ENCODE measurements around the gene DOCK1.

Gene DOCK1

DNA sequence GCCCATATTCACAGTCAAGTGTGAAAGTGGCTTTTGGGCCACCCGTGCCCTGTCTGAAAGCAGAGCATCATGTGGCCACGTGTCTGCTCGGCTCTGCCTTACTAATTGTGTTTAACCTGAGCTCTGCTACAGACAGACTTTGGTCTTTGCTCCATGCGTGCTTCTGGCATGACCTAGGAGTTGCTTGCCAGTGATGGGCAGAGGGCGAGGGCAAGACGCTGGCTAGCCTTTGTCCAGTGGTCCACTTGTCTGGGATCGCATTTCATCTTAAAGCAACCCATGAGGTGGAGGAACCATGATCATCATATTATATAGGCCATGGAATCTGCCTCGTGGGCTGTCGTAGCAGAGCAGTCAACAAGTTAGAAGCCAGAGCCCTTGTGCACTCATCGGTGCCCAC is 414.5 kb downstream of the DOCK1 start:
- DNase-seq = no peak

DNA sequence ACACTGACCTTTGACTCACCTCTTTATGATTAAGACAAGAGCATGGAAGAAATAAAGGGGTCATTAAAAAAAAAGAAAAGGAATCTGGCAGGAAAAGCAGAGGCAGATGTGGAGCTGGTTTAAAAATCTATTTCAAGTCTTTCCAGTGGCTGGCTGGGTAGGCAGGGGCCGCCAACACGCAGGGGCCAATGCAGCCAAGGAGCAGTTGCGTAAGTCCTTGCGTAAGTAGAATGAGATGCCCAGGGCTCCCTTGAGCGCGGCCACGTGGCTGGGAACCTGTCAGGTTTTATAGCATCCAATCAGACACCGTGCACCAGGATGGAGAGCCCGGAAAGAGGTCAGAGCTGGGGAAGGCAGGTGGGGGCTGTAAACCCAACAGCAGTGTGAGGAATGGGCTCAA is 414.9 kb downstream of the DOCK1 start:
- no peak for DNase-seq

DNA sequence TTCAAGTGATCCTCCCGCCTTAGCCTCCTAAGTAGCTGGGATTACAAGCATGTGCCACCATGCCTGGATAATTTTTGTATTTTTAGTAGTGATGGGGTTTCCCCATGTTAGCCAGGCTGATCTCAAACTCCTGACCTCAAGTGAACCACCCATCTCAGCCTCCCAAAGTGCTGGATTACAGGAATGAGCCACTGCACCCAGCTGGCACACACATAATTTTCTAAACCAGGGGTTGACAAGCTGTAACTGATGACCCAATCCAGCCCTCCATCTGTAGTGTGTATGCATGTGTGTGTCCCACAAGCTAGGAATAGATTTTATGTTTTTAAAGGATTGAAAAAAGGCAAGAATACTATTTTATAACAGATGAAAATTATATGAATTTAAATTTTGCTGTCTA is 417.1 kb downstream of the DOCK1 start:
- DNase-seq = no peak

DNA sequence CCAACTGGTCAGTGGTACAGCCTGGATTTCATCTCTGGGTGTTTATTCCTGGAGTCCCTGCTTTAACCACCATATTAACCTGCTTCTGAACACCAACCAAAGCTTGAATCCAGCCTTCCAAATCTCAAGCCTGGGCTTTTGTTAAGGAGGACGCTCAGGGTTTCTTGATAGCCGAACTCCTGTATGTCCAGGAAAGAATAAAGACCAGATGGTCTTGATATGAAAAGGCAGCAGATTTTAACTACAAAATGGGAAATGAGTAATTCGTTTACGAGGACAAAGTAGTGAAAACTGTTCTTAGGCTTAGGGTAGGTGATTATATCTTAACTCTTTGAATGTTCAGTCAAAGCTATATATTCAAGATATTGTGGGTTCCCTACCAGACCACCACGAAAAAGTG is 420.3 kb downstream of the DOCK1 start:
- no peak for DNase-seq

DNA sequence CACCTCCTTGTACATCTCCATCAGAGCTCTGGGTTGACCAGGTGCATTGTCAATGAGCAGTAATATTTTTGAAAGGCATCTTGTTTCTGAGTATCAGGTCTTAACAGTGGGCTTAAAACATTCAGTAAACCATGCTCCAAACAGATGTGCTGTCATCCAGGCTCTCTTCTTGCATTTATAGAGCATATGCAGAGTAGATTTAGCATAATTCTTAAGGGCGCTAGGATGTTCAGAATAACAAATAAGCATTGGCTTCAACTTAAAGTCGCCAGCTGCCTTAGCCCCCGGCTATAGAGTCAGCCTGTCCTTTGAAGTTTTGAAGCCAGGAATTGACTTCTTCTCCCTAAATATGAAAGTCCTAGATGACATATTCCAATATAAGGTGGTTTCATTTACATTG is 421.7 kb downstream of the DOCK1 start:
- DNase-seq = no peak

DNA sequence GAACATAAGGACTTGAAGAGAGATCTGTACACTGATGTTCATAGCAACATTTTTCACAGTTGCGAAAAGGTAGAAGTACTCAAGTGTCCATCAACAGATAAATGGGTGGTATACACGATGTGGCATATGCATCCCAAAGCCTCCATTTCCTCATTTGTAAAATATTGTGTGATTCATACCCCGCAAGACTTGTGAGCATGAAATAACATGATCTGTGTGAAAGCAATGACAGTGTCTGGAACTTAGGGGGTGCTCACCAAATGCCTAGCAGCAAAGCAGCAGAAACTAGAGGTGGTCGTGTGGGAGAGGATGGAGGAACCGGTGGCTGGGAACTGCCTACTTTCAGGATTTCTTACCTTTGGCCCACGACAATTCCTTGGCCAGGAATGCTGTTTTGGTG is 426.5 kb downstream of the DOCK1 start:
- no peak for DNase-seq

DNA sequence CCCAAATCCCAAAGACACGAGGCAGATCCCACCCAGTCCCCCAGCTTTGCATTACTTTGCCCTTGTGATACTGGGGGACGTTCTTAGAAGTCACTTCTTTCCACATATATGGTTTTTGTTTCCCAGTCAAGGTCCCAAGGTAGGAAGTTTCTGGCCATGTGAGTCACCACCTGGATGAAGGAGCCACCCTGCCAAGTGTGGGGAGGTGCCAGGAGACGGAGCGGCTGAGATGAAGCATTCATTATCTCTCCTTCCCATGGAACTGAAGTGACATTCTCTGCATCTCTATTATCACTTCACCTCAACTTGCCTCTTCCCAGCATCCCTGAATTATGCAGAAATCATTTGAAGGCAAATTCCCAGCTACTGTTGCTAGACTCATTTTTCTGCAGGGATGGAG is 427.4 kb downstream of the DOCK1 start:
- peak; percentile 18 for DNase-seq

DNA sequence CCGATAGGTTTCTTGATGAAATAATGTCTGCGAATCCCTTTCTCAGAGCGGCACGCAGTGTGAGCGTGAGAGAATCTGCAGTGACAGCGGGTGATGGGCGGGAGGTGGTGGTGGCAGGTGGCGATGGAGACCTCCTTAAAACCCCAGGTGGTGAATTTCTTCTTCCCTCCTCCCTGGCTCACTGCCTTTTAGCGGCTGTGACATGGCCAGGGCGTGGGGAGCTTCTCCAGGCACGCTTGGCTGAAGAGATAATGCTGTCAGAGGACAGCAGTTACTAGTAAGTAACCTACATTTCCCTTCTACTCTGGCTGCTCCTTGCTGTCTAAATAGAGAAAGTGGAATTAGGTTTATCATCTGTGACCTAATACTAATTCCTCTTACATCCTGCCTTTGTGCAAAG is 432.6 kb downstream of the DOCK1 start:
- no peak for DNase-seq

DNA sequence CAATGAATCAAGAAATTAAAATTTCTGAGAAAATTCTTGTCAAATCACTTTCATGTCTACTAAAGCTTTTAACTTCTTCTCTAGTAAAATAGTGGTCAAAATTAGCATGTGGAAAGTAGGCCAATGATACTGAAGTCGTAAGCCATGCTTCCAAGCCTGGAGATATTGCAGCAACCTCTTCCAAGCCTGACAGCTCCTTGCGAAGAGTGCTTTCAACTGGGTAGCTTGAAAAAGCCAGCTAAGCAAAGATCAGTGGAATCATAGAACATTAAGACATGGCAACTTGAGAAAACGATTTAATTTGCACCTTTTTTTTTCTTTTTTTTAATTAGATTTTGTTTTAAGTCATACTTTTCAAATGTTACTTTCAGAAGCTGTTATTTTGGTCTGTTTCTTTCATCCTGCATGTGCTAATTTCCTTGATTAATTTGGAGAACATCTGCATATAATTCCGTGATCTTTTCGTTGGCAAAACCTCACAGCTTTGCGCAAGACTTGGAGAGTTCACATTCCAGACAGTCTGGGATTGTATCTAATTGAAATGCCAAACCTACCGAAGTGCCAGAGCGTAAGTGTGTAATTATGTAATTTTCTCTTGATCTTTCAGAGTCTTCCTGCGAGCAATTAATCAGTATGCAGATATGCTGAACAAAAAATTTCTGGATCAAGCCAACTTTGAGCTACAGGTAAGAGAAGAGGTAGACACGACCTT is 433.3 kb downstream of the DOCK1 start:
- DNase-seq = peak; percentile 56

DNA sequence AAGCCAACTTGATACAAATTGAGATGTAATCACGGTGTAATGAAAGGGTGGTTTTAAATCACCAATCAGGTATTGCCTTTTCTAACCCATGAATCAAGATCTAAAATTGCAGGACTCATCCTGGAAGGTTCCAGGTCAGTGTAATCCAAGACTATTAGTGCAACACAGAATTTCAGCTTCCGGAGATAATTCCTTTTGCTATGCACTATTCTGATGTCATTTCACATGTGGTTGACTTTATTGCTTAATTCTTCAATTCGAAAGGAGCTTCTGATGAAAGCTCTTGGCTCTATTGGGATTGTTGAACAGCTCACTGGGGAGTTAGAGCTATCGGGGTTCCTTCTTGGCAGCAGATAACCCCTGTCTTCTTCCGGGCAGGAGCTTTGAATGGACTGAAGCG is 438.6 kb downstream of the DOCK1 start:
- no peak for DNase-seq

DNA sequence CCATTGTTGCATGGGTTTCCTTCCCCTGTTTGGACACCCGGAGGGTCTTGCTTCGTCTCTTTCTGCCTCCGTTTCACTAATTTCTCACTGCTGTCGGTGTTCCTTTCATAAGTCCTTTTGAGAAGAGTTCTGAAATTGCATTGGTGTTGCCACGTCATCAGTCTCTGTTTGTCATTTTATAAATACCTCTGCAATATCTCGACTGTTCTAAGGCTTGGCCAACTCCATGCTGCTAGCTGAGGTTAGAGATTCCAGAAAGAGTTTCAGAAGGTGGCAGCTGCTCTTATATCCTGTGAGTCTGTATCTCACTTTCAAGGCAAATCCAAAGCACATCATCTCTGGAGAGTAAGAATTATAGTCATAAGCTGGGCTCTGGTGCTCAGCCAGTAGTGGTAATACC is 439.1 kb downstream of the DOCK1 start:
- DNase-seq = no peak

DNA sequence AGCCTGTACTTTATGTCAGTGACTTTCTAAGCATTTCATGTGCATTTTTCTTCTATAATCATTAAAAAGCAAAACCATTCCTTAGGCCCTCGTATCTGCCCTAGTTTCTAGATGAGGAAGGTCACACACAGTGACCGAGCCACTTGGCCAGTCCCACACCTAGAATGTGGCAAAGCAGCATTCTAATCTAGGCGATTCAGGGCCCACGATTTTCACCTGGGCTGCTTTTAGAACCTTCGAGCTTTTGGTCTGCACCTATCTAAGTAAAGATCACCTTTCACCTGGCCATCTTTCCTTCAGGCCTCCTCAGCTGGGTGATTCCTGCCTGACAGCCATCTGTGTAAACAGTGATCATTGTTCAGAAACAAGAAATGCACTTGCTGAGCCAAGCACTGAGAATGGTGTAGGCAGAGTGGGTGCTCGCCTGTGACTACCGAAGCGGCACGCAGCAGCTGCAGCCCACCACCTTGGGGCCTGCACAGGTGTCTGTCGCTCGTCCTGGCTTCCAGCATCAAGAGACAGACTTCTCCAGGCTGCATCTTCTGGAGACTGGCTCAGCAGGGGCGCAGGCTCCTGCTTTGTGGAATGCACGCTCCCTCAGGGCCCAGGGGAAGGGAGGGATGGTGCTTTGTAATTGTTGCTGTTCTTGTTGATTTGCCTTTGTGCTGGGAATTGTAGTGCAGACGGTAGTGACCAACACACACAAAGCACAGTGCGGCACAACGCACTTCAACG is 440.2 kb downstream of the DOCK1 start:
- DNase-seq = no peak

DNA sequence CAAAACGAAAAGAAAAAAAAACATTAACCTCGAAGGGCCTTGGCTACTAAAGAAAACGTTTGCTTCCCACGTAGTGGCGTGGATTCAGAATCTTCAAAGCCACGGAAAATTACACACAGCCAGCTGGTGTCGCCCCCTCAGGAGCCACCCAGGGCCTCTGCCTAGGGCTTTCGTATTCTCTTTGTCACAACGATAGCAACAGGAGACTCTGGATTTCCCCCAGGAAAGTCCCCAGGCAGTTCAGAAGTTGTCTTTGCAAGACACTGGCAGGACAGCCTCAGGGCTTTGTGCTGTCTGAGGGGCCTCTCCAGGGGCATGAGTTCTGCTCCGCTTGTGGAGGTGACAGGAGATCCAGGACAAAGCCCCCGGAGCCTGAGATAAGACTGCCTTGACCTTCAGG is 441.4 kb downstream of the DOCK1 start:
- DNase-seq = no peak

DNA sequence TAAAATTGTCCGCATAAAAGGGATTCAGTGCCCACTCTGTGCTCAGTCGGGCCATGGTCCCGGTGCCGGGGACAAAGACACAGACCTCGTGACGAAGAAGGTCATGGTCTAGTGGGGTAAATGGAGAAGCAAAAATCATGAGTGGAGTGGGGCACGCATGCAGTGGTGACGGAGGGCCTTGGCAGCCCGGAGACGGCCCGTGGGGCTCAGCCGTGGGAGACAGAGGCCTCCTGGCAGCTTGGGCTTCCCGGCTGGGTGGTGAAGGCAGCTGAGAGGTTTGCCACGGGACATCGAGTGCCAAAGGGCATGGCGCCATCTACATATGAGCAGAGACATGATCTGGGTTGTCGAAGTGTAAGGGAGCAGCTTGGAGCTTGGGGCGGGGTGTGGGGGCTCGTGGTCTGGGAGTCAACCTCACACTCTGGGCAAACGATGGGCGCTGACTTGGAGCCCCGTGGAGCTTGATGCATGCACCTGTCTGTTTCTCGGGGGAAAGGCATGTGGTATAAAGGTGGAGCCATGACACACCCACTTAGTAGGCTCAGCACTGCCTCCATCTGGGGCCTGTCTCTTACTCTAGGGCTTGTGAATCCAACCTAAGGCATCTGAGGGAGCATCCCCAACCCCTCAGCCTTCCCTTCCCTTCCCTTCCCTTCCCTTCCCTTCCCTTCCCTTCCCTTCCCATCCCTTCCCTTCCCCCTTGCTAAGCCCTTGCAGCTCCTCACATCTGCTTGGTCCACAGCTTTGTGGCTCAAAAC is 442.2 kb downstream of the DOCK1 start:
- DNase-seq = no peak

DNA sequence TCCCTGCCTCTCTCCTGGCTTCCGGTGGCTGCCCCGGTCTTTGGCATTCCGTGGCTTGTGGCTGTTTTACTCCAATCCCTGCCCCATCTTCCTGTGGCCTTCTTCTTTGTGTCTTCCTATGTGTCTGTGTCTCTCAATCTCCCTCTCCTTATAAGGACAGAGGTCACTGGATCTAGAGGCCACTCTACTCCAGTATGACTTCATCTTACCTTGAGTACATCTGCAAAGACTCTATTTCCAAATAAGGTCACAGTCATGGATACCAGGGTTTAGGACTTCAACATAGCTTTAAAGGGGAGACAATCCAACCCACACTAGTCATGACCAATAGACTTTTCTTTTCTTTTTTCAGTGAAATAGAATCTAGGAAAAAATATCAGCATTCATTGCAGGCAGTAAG is 444.5 kb downstream of the DOCK1 start:
- DNase-seq = peak; percentile 72

DNA sequence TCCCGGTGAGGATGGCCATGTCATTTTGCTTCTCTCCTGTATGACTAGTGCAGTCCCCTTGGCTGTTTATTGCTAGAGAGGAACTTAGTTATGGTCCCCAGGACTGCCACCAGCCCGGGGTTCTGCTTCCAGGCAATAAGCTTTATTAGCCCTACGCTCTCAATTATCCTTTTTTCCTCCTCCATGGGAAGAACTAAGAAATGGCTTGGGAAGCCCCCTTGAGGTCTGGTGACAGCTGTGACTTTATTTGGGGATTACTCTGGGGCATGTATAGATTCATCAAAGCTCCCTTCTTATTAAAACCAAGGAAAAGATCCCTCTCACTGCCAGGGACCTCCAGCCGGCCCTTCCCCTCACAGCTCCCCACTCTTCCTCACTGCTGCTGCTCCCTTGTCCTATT is 446.3 kb downstream of the DOCK1 start:
- DNase-seq = no peak

DNA sequence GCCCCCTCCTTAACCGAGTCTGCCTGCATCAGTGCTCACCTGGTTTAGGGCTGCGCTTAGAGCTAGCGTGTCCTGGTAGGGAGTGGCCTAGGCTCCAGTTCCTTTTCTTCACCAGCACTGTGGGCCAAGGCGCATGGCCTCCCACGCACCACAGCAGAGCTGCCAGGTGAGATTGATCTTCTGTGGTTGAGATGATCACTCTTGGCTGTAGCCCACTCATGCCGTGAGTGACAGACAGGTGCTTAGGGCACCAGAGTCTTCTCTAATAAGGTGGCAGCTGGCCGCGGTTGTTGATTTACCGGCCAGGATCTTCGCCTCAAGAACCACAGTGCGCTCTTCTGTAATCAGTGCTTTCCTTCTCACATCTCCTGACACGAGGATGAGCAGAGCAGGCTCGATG is 448.3 kb downstream of the DOCK1 start:
- DNase-seq = no peak

DNA sequence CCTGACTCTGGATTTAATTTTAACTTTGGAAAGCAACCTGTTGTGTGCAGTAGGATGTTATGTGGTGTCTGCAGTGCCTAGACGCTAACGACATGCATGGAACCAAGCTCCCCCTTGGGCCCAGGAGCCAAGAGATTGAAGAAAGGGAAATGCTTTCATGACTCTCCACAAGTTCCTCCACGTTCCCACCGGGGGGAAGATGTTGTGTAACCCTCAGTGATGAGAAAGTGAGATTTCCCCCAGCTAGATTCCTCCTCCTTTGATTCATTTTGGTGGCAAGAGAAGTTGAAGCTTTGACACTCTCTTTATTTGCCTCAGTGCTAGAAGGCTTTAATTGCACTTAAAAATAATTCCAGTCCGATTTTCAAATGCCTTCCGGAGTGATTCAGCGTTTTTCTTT is 449.0 kb downstream of the DOCK1 start:
- DNase-seq = no peak

DNA sequence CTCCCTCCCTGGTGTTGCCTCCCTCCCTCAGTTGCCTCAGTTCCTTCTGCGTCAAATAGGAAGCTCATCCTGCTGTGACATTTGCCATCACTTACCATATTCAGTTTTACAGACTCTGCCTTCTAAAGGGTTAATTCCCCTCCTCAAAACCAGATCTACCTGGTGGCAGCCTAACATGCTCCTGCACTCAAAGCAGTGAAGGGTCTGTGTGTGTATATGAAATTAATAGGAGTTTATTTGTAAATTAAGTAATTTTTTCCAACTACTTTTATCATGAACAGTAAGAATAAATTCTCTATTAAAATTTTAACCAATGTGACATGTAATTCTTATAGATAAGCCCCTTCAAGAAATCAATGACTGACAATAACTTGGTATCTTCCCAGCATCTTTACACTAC is 449.8 kb downstream of the DOCK1 start:
- no peak for DNase-seq

DNA sequence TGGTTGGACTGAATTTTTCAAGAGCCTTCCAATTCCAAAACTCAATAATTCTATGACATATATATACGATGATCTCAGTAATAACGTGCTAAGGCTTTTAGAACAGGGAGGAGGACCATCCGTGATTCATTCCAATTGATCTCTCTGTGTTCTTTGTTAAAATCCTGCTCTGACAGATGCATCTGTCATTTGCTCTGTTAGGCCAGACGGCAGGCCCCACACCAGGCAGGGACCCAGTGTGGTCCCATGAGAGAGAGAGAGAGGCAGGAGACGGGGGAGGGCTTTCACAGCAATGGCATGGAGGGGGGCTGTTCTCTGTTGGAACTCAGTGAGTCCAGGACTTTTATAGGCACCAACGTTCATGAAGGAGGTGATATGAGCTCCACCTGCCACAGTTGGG is 451.1 kb downstream of the DOCK1 start:
- no peak for DNase-seq

DNA sequence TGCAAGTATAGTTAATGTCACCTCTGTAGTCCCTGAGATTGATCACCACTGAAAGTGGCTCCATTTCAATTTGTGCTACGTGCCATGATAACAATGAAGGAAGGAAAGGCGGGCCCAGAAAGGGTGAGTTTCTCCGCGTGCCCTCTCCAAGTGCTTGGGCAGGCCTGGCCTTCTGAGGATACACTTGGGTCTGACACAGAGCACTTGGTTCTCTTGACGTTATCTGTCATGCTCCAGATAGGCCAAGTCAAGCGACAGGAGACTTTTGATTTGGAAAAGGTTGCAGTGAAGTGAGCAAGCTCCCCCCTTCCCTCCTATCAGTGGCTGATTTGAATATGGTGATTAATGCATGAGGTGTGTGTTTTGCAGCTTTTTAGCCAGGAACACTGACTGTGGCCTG is 452.0 kb downstream of the DOCK1 start:
- no peak for DNase-seq

DNA sequence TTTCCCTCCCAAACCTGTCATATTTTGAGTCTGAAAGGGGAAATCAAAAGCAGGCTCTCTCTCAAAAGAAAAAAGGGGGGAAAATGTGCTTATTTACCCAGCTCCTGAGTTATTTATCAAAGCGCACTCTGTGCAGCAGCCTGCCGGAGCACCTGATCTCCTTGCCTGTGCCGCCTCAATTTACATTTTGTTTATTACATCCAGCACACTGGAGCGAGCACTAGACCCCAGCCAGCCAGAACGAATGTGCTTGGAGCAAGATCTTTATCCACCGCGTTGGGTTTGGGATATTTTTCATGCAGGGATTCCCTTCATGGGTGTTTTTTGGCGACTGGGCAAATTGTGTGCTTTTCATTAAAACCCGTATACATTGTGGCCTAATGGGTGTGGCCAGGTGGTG is 453.1 kb downstream of the DOCK1 start:
- DNase-seq = no peak

DNA sequence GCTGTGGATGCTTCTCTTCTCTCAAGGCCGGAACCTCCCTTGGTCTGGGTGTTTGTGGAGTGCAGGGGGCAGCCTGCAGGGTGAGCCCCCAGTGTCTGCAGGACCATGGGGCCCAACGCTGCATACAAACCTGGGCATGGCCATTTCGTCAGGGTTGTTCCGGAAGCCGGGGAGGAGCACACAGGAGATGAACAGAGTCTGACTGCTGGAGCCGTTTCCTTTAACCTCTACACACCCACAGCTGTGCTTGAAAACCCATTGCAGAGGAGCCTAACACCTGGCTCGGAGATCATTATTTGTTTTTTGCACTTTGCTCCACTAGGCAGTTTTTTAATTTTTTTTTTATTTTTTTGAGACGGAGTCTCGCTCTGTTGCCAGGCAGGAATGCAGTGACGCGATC is 458.8 kb downstream of the DOCK1 start:
- DNase-seq = no peak

DNA sequence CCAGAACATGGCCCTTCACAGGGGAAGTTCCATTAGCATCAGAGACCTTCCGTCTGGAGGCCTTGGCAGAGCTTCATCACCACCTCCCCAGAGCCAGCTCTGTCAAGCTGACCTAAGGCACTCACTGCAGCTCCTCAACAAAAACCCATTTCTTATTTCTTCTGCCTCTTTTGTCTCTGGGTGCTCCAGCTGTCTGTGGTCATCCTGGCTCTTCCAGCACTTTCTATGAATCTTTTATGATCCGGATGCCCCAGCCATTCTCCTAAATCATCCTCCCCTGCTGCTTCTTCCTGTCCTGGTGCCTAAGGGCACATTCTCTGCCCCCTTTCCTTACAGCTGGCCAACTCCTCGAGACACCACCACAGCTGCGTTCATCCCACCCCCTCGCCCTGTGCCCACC is 462.9 kb downstream of the DOCK1 start:
- DNase-seq = no peak
